H1 (cell line): ENCODE data around the gene ODC1. TPM values are rescaled to one million over a fixed set of nuclear protein-coding genes. Genes with fewer than 3 reads are reported as not detected.

Source experiments
- CTCF ChIA-PET: fragments of 300-600 bp; sonication (Branson Sonifier 250); formaldehyde crosslinking; loops from one replicate; lab custom pipeline; 2021; ENCODE audit not compliant: partially characterized antibody; lab: Charles Lee
- POLR2A ChIA-PET: fragments of 300-600 bp; sonication (Branson Sonifier 250); formaldehyde crosslinking; loops from one replicate; lab custom pipeline; 2021; ENCODE audit warnings: inconsistent platforms; ENCODE audit not compliant: partially characterized antibody; lab: Charles Lee
- DNase-seq, 2 experiments: peaks; one replicate each; pipeline versions ENCODE4 v3.0.0 to v3.0.0-alpha.2; 2010 to 2022; ENCODE audit warnings: low spot score in 2 of 2, low read depth in 1 of 2, mixed read lengths in 1 of 2
- FAIRE-seq: peaks from 2 replicates; lab custom pipeline; 2011; peaks lifted over from hg19 to GRCh38; lab: Jason Lieb, UNC
- H2AFZ ChIP-seq: 2 replicates; pipeline ENCODE4 v1.8.1; 2012; ENCODE audit warnings: low read length, inconsistent platforms
- H2AK5ac ChIP-seq: 2 replicates; pipeline ENCODE4 v1.6.1; 2013; ENCODE audit warnings: low read depth, low read length
- H2BK120ac ChIP-seq: replicated peaks from 2 replicates; pipeline ENCODE3; 2013; ENCODE audit warnings: low read depth, low read length, inconsistent platforms
- H2BK12ac ChIP-seq: 2 replicates; pipeline ENCODE4 v1.6.1; 2013; ENCODE audit warnings: low read depth, low read length
- H2BK15ac ChIP-seq: 2 replicates; pipeline ENCODE4 v1.6.1; 2013; ENCODE audit warnings: low read length
- H2BK20ac ChIP-seq: 2 replicates; pipeline ENCODE4 v1.6.1; 2013; ENCODE audit warnings: low read length
- H2BK5ac ChIP-seq: 2 replicates; pipeline ENCODE4 v1.6.1; 2013; ENCODE audit warnings: low read depth, low read length
- H3K14ac ChIP-seq: 2 replicates; pipeline ENCODE4 v1.6.1; 2013; ENCODE audit warnings: inconsistent platforms; ENCODE audit not compliant: insufficient read length
- H3K18ac ChIP-seq: 2 replicates; pipeline ENCODE4 v1.6.1; 2013; ENCODE audit warnings: low read length; ENCODE audit errors: extremely low read depth
- H3K23ac ChIP-seq: 2 replicates; pipeline ENCODE4 v1.6.1; 2013; ENCODE audit warnings: inconsistent platforms; ENCODE audit not compliant: insufficient read length
- H3K23me2 ChIP-seq: 2 replicates; pipeline ENCODE4 v1.6.1; 2013; ENCODE audit warnings: low read depth, low read length
- H3K27ac ChIP-seq: 2 replicates; pipeline ENCODE4 v1.6.1; 2011; ENCODE audit warnings: low read depth, low read length, inconsistent platforms
- H3K27me3 ChIP-seq, 4 experiments: replicated peaks in 1 of 4; 1 replicate in 1 of 4; 2 replicates in 3 of 4; pipeline versions ENCODE4 v1.6.1 to v1.8.1; 2011 to 2013; ENCODE audit warnings: low read length in 3 of 4, mild to moderate bottlenecking in 3 of 4, inconsistent platforms in 2 of 4, mixed read lengths in 2 of 4, moderate library complexity in 1 of 4; ENCODE audit not compliant: control insufficient read depth in 3 of 4, insufficient read depth in 3 of 4; ENCODE audit errors: extremely low read depth in 1 of 4
- H3K36me3 ChIP-seq, 4 experiments: 2 replicates each; pipeline versions ENCODE4 v1.6.1 to v1.8.1; 2011 to 2013; ENCODE audit warnings: mild to moderate bottlenecking in 4 of 4, low read length in 3 of 4, moderate library complexity in 2 of 4, control low read depth in 1 of 4, inconsistent platforms in 1 of 4; ENCODE audit not compliant: insufficient read depth in 4 of 4, control insufficient read depth in 2 of 4
- H3K4ac ChIP-seq: replicated peaks from 2 replicates; pipeline ENCODE3; 2013; ENCODE audit warnings: low read length, low read depth, mixed read lengths, inconsistent platforms; ENCODE audit not compliant: insufficient read length
- H3K4me1 ChIP-seq, 4 experiments: replicated peaks in 1 of 4; 1 replicate in 1 of 4; 2 replicates in 3 of 4; pipeline versions ENCODE4 v1.6.1 to v1.8.1; 2011 to 2013; ENCODE audit warnings: low read length in 3 of 4, inconsistent platforms in 2 of 4, mixed read lengths in 1 of 4; ENCODE audit not compliant: insufficient read depth in 4 of 4, control insufficient read depth in 3 of 4
- H3K4me2 ChIP-seq, 2 experiments: 2 replicates each; pipeline versions ENCODE4 v1.6.1 to v1.8.1; 2011 to 2013; ENCODE audit warnings: low read depth in 2 of 2, low read length in 2 of 2, control low read depth in 1 of 2, inconsistent platforms in 1 of 2, mild to moderate bottlenecking in 1 of 2; ENCODE audit not compliant: insufficient read depth in 1 of 2
- H3K4me3 ChIP-seq, 4 experiments: fragments of 200-600, 300-600 bp in 1 of 4; sonication (generic), shearing (Covaris generic), sonication (Bioruptor Twin) in 1 of 4; 2 replicates each; pipeline versions ENCODE4 v1.5.1 to v1.8.1; 2011 to 2016; ENCODE audit warnings: low read length in 4 of 4, low read depth in 3 of 4, control low read depth in 2 of 4, inconsistent platforms in 2 of 4, mild to moderate bottlenecking in 2 of 4, mixed read lengths in 1 of 4, moderate library complexity in 1 of 4; ENCODE audit not compliant: insufficient read depth in 2 of 4; ENCODE audit errors: extremely low read depth in 1 of 4
- H3K56ac ChIP-seq: replicated peaks from 2 replicates; pipeline ENCODE3; 2013; ENCODE audit warnings: low read depth, mild to moderate bottlenecking, mixed read lengths, low read length, inconsistent platforms; ENCODE audit not compliant: insufficient read length
- H3K79me1 ChIP-seq: 2 replicates; pipeline ENCODE4 v1.6.1; 2013; ENCODE audit warnings: low read depth, low read length, control low read depth
- H3K79me2 ChIP-seq, 2 experiments: 2 replicates each; pipeline versions ENCODE4 v1.6.1 to v1.8.1; 2012 to 2013; ENCODE audit warnings: low read length in 2 of 2, mild to moderate bottlenecking in 2 of 2, inconsistent platforms in 1 of 2; ENCODE audit not compliant: insufficient read depth in 2 of 2, control insufficient read depth in 1 of 2
- H3K9ac ChIP-seq, 4 experiments: replicated peaks in 1 of 4; 1 replicate in 1 of 4; 2 replicates in 3 of 4; pipeline versions ENCODE4 v1.6.1 to v1.8.1; 2011 to 2013; ENCODE audit warnings: low read depth in 3 of 4, low read length in 3 of 4, control low read depth in 2 of 4, mild to moderate bottlenecking in 2 of 4, moderate library complexity in 2 of 4, inconsistent platforms in 1 of 4; ENCODE audit errors: extremely low read depth in 1 of 4
- H3K9me3 ChIP-seq, 2 experiments: 2 replicates each; pipeline versions ENCODE4 v1.6.1 to v1.8.1; 2012 to 2013; ENCODE audit warnings: mild to moderate bottlenecking in 2 of 2, moderate library complexity in 2 of 2, control low read depth in 1 of 2, inconsistent platforms in 1 of 2, low read depth in 1 of 2, low read length in 1 of 2, mixed read lengths in 1 of 2; ENCODE audit not compliant: insufficient read depth in 2 of 2
- H4K20me1 ChIP-seq, 2 experiments: replicated peaks in 1 of 2; 2 replicates each; pipeline versions ENCODE3 to v1.8.1; 2011 to 2013; ENCODE audit warnings: inconsistent platforms in 2 of 2, low read length in 2 of 2, mild to moderate bottlenecking in 1 of 2; ENCODE audit not compliant: insufficient read depth in 2 of 2, control insufficient read depth in 1 of 2
- H4K5ac ChIP-seq: 2 replicates; pipeline ENCODE4 v1.6.1; 2013; ENCODE audit warnings: low read length, low read depth, mixed read lengths, inconsistent platforms; ENCODE audit not compliant: insufficient read length
- H4K8ac ChIP-seq: 2 replicates; pipeline ENCODE4 v1.8.0; 2013; ENCODE audit warnings: mild to moderate bottlenecking, moderate library complexity, low read length, inconsistent platforms; ENCODE audit not compliant: insufficient read depth; ENCODE audit errors: extremely low read depth
- H4K91ac ChIP-seq: replicated peaks from 2 replicates; pipeline ENCODE3; 2013; ENCODE audit warnings: low read length, mixed read lengths, inconsistent platforms; ENCODE audit not compliant: insufficient read length
- ASH2L ChIP-seq: fragments of 200-600, 300-600 bp; sonication (generic); IDR thresholded peaks from one replicate; pipeline ENCODE4 v1.7.1; 2017; ENCODE audit warnings: low read length
- ATF3 ChIP-seq: IDR thresholded peaks from 2 replicates; pipeline ENCODE4 v1.6.1; 2011; ENCODE audit warnings: low read depth, mild to moderate bottlenecking, low read length; ENCODE audit not compliant: insufficient read depth
- BRCA1 ChIP-seq: IDR thresholded peaks from 2 replicates; pipeline ENCODE4 v1.6.1; 2012; ENCODE audit warnings: low read depth, low read length, improper control_type of control experiment
- CEBPB ChIP-seq: IDR thresholded peaks from 2 replicates; pipeline ENCODE4 v1.6.1; 2012; ENCODE audit warnings: low read depth, low read length
- CHD2 ChIP-seq: IDR thresholded peaks from 2 replicates; pipeline ENCODE4 v1.6.1; 2012; ENCODE audit warnings: low read length, improper control_type of control experiment
- FOSL1 ChIP-seq: IDR thresholded peaks from 2 replicates; pipeline ENCODE4 v1.6.1; 2011; ENCODE audit warnings: mild to moderate bottlenecking, low read depth, low read length, moderate library complexity; ENCODE audit not compliant: insufficient read depth
- HDAC2 ChIP-seq, 2 experiments: fragments of 300-600 bp in 1 of 2; sonication (generic) in 1 of 2; IDR thresholded peaks; 2 replicates each; pipeline ENCODE4 v1.6.1; 2011 to 2012; ENCODE audit warnings: low read depth in 2 of 2, low read length in 2 of 2, mild to moderate bottlenecking in 2 of 2, moderate library complexity in 2 of 2, borderline replicate concordance in 1 of 2, inconsistent platforms in 1 of 2
- KDM4A ChIP-seq: IDR thresholded peaks from one replicate; pipeline ENCODE4 v1.7.1; 2012; ENCODE audit warnings: low read depth, mild to moderate bottlenecking, moderate library complexity, low read length, inconsistent platforms; ENCODE audit not compliant: severe bottlenecking
- PHF8 ChIP-seq: fragments of 200-600 bp; sonication (generic); conservative IDR thresholded peaks from 2 replicates; pipeline ENCODE4 v1.7.1; 2012; ENCODE audit warnings: low read depth, mild to moderate bottlenecking, inconsistent platforms, low read length, moderate library complexity
- POLR2A ChIP-seq, 2 experiments: IDR thresholded peaks; 1 replicate in 1 of 2; 2 replicates in 1 of 2; pipeline ENCODE4 v1.6.1; 2011; ENCODE audit warnings: low read depth in 2 of 2, low read length in 2 of 2, mild to moderate bottlenecking in 2 of 2; ENCODE audit errors: control extremely low read depth in 1 of 2
- RBBP5 ChIP-seq: IDR thresholded peaks from 2 replicates; pipeline ENCODE4 v1.7.1; 2012; ENCODE audit warnings: low read depth, mild to moderate bottlenecking, inconsistent platforms, low read length, moderate library complexity, borderline replicate concordance
- SIRT6 ChIP-seq: IDR thresholded peaks from one replicate; pipeline ENCODE4 v1.7.1; 2012; ENCODE audit warnings: low read length, inconsistent platforms
- SP4 ChIP-seq: IDR thresholded peaks from 2 replicates; pipeline ENCODE4 v1.6.1; 2012; ENCODE audit warnings: low read length, inconsistent platforms
- TBP ChIP-seq: IDR thresholded peaks from 2 replicates; pipeline ENCODE4 v1.6.1; 2011; ENCODE audit warnings: low read depth, low read length, improper control_type of control experiment
- WGBS, 2 experiments: shearing (Covaris generic) in 1 of 2; methylation state at CpG; one replicate each; pipeline versions ENCODE4 v1.1.6 to v1.1.7; 2013 to 2015; ENCODE audit warnings: low lambda C conversion rate in 2 of 2, mixed read lengths in 2 of 2, inconsistent platforms in 1 of 2, low coverage in 1 of 2, missing lambda C conversion rate in 1 of 2; ENCODE audit not compliant: insufficient replicate concordance in 2 of 2, insufficient coverage in 1 of 2, insufficient read length in 1 of 2; ENCODE audit errors: extremely low coverage in 1 of 2, missing lambda C conversion rate in 1 of 2; 5-methylcytosine and 5-hydroxymethylcytosine counted together
- polyA plus RNA-seq, 7 experiments: library from polyadenylated mRNA; depleted of rRNA in 3 of 7; stranded (reverse) in 5 of 7; unstranded in 2 of 7; fragments of >200 nt in 5 of 7; fragments of 200-250 nt in 2 of 7; gene quantifications; 1 replicate in 5 of 7; 2 replicates in 1 of 7; 4 replicates in 1 of 7; pipeline versions ENCODE4 v1.2.1 to v1.2.3, GENCODE V29; 2011 to 2013; ENCODE audit warnings: missing spikeins in 2 of 7, mixed read lengths in 2 of 7
- total RNA-seq: library from RNA; stranded (reverse); fragmentation: NEBNext Ultra II Directional; extraction: Animal tissue kit (Norgen Biotek cat#: 25700); gene quantifications from 2 replicates; pipeline ENCODE4 v1.2.1, GENCODE V29; 2021

Gene ODC1
- total and polyA plus RNA-seq, 2 of the 8 experiments (the other 6 are each of a cell fraction or from before 2014, with no cell fraction given), result 57.2 to 76.7 TPM

GRCh38 chr2:10402653-10403215, 45.4 kb downstream of the ODC1 start:
- DNase-seq (no peak), FAIRE-seq (no peak)
- ChIA-PET CTCF (interaction anchor here (0.7 to 1.4 kb wide), 12 partner anchors 9 to 262 kb away, joined by 3 to 6 read pairs (median 4); no protein-coding TSS in a partner anchor), POLR2A (no interaction called here)
- no peaks in the 10 kb centered on the region for H3K79me2 ChIP-seq
- no peaks in the 10 kb centered on the region for H3K9me3 ChIP-seq
- H2BK15ac ChIP-seq, result no peak overlapping the region
- H2AK5ac ChIP-seq, result no peak overlapping the region
- H4K8ac ChIP-seq, result no peak overlapping the region
- no peak overlapping the region for H2BK5ac ChIP-seq
- H3K36me3 ChIP-seq, result no peaks in the 10 kb centered on the region; a peak in 1 of 8 replicates
- no peak overlapping the region for H3K56ac ChIP-seq
- H3K4me2 ChIP-seq, result no peak overlapping the region
- H4K91ac ChIP-seq, result no peak overlapping the region
- H2BK12ac ChIP-seq, result no peak overlapping the region
- H3K23ac ChIP-seq, result no peak overlapping the region
- H2BK120ac ChIP-seq, result no peak overlapping the region
- no peak overlapping the region for H4K5ac ChIP-seq
- no peak overlapping the region for H3K14ac ChIP-seq
- no peak overlapping the region for H3K9ac ChIP-seq
- no peak overlapping the region for H3K27ac ChIP-seq
- H4K20me1 ChIP-seq, result no peaks in the 10 kb centered on the region
- H2AFZ ChIP-seq, result no peak overlapping the region
- H3K23me2 ChIP-seq, result peaks cover 4% of the 10 kb centered on the region; the same call in 1 of the 2 replicates
- no peaks in the 10 kb centered on the region for H3K4me1 ChIP-seq
- H2BK20ac ChIP-seq, result no peak overlapping the region
- H3K27me3 ChIP-seq, result no peaks in the 10 kb centered on the region
- no peak overlapping the region for H3K4ac ChIP-seq
- H3K79me1 ChIP-seq, result no peaks in the 10 kb centered on the region; the same call in none of the 2 replicates
- no peak overlapping the region for H3K4me3 ChIP-seq
- no peak overlapping the region for H3K18ac ChIP-seq
- WGBS, 2 experiments, result 95% methylated on average over 8 of the region's 8 CpGs; no CpG with 5 or more reads in 1 of the 2 experiments
- no peak for TF ChIP-seq PHF8
- TF ChIP-seq TBP, result no peak
- TF ChIP-seq POLR2A (IDR thresholded peaks at IDR 0.05; ENCODE audit: control extremely low read depth in 1 of 2, low read depth in 2 of 2, low read length in 2 of 2), result no peak
- no peak for TF ChIP-seq SP4
- TF ChIP-seq BRCA1, result no peak
- TF ChIP-seq CHD2, result no peak
- no peak for TF ChIP-seq CEBPB
- no peak for TF ChIP-seq SIRT6
- no peak for TF ChIP-seq ATF3
- no peak for TF ChIP-seq ASH2L
- TF ChIP-seq FOSL1, result no peak
- no peak for TF ChIP-seq KDM4A
- no peak for TF ChIP-seq RBBP5
- TF ChIP-seq HDAC2 (IDR thresholded peaks at IDR 0.05; ENCODE audit: borderline replicate concordance in 1 of 2, low read depth in 2 of 2, low read length in 2 of 2), result no peak
